ENCODE results near the gene TEX11. TPM values are rescaled to one million over a fixed set of nuclear protein-coding genes. Genes with fewer than 3 reads are reported as not detected.

Gene TEX11
- total RNA-seq, 1 donor from 2014 or later, result not detected

DNA sequence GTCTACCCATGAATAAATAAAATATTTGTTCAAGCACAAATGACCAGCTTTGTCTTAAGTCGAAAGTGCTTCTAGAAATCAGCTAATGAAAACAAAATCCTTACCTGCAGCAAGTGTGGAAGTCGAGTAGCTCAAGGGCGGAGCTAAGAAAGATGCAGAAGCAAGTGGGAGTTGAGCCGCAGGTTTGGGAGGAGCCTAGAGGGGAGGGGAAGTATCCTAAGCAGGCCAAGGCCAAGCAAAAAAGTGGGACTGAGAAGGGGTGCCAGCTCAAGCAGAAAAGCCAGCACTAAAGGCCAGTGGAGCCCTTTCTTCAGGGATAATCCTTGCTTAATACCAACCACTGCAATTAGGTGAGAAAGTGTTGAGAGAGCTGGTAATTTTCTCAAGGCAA lies 403.1 kb downstream of the TEX11 start:
- Histone ChIP-seq H3K4me3 (ENCODE audit: insufficient read depth, low read depth, low read length) (no peak overlapping the region), H3K4me2 (ENCODE audit: low read length) (no peak overlapping the region), H2AFZ (ENCODE audit: low read depth, low read length) (no peak overlapping the region), H3K79me2 (ENCODE audit: insufficient read depth, low read length) (no peaks in the 10 kb centered on the region), H4K20me1 (ENCODE audit: insufficient read depth, low read length) (no peaks in the 10 kb centered on the region), H3K4me1 (ENCODE audit: insufficient read depth, low read length) (peaks cover 9% of the 10 kb centered on the region), H3K27me3 (ENCODE audit: insufficient read depth, low read length) (no peaks in the 10 kb centered on the region), H3K9me3 (ENCODE audit: insufficient read depth, low read depth, low read length) (no peaks in the 10 kb centered on the region), H3K9ac (ENCODE audit: low read length) (no peak overlapping the region), H3K27ac (ENCODE audit: low read depth, low read length) (no peak overlapping the region), H3K36me3 (ENCODE audit: insufficient read depth, low read length) (no peaks in the 10 kb centered on the region)
- no peak for DNase-seq (ENCODE audit: low read depth)
- Mint-ChIP-seq H3K4me1 (ENCODE audit: low read depth, unreplicated experiment) (peaks cover 10% of the 10 kb centered on the region), H3K27me3 (ENCODE audit: low read depth, unreplicated experiment) (no peaks in the 10 kb centered on the region), H3K27ac (ENCODE audit: unreplicated experiment) (no peak overlapping the region), H3K9me3 (ENCODE audit: unreplicated experiment) (no peaks in the 10 kb centered on the region), H3K36me3 (ENCODE audit: low read depth, unreplicated experiment) (peaks cover 2% of the 10 kb centered on the region), H3K4me3 (ENCODE audit: unreplicated experiment) (no peak overlapping the region)
- FAIRE-seq, result no peak
- TF ChIP-seq, protein P1, sequence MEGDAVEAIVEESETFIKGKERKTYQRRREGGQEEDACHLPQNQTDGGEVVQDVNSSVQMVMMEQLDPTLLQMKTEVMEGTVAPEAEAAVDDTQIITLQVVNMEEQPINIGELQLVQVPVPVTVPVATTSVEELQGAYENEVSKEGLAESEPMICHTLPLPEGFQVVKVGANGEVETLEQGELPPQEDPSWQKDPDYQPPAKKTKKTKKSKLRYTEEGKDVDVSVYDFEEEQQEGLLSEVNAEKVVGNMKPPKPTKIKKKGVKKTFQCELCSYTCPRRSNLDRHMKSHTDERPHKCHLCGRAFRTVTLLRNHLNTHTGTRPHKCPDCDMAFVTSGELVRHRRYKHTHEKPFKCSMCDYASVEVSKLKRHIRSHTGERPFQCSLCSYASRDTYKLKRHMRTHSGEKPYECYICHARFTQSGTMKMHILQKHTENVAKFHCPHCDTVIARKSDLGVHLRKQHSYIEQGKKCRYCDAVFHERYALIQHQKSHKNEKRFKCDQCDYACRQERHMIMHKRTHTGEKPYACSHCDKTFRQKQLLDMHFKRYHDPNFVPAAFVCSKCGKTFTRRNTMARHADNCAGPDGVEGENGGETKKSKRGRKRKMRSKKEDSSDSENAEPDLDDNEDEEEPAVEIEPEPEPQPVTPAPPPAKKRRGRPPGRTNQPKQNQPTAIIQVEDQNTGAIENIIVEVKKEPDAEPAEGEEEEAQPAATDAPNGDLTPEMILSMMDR (IDR thresholded peaks at IDR 0.05; ENCODE audit: insufficient read depth, low read depth, low read length), result no peak
- TF ChIP-seq EZH2 (IDR thresholded peaks at IDR 0.05; ENCODE audit: insufficient read depth, low read length), result no peak

DNA sequence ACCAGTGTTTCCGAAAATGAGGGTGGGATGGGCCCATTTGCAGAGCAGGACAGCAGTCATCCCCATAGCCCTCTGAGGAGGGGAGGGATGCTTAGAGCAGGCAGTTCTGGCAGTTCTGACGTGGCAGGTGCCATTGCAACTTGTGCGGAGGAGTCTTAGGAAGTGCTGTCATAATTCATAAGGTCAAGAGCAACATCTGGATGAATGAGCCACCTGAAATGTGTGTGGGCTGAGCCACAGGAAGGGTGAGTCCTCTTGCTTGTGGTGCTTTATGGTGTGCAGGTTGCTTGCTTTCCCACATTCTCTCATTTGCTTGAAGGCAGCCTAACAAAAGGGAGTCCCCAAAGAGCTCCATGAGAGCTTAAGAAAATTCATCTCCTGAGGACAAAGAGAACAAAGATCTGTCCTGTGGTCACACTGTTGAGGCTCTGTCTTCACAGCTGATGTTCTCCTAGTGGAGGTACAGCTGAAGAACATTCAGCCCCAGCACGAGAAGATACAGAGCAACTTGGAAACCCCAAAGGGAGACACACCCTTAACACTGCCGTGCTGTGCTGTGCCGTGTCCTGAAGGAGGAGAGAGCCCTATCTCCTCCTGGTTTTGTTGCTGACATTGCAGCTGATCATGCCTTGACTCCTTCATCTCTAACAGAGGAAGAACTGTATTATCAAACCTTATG lies 403.6 kb downstream of the TEX11 start:
- Mint-ChIP-seq H3K4me1 (ENCODE audit: low read depth, unreplicated experiment) (peaks cover 10% of the 10 kb centered on the region), H3K9me3 (ENCODE audit: unreplicated experiment) (no peaks in the 10 kb centered on the region), H3K4me3 (ENCODE audit: unreplicated experiment) (no peak overlapping the region), H3K27ac (ENCODE audit: unreplicated experiment) (no peak overlapping the region), H3K36me3 (ENCODE audit: low read depth, unreplicated experiment) (peaks cover 2% of the 10 kb centered on the region), H3K27me3 (ENCODE audit: low read depth, unreplicated experiment) (no peaks in the 10 kb centered on the region)
- H3K9ac ChIP-seq (ENCODE audit: low read length), result no peak overlapping the region
- H4K20me1 ChIP-seq (ENCODE audit: insufficient read depth, low read length), result no peaks in the 10 kb centered on the region
- no peak overlapping the region for H3K27ac ChIP-seq (ENCODE audit: low read depth, low read length)
- DNase-seq (ENCODE audit: low read depth) (no peak), FAIRE-seq (no peak)
- TF ChIP-seq, protein P1 (IDR thresholded peaks at IDR 0.05; ENCODE audit: insufficient read depth, low read depth, low read length), result no peak
- no peak for TF ChIP-seq EZH2 (IDR thresholded peaks at IDR 0.05; ENCODE audit: insufficient read depth, low read length)
- no peaks in the 10 kb centered on the region for H3K36me3 ChIP-seq (ENCODE audit: insufficient read depth, low read length)
- H3K4me3 ChIP-seq (ENCODE audit: insufficient read depth, low read depth, low read length), result no peak overlapping the region
- H3K4me2 ChIP-seq (ENCODE audit: low read length), result no peak overlapping the region
- H3K27me3 ChIP-seq (ENCODE audit: insufficient read depth, low read length), result no peaks in the 10 kb centered on the region
- no peaks in the 10 kb centered on the region for H3K9me3 ChIP-seq (ENCODE audit: insufficient read depth, low read depth, low read length)
- no peak overlapping the region for H2AFZ ChIP-seq (ENCODE audit: low read depth, low read length)
- H3K4me1 ChIP-seq (ENCODE audit: insufficient read depth, low read length), result peaks cover 9% of the 10 kb centered on the region
- no peaks in the 10 kb centered on the region for H3K79me2 ChIP-seq (ENCODE audit: insufficient read depth, low read length)

DNA sequence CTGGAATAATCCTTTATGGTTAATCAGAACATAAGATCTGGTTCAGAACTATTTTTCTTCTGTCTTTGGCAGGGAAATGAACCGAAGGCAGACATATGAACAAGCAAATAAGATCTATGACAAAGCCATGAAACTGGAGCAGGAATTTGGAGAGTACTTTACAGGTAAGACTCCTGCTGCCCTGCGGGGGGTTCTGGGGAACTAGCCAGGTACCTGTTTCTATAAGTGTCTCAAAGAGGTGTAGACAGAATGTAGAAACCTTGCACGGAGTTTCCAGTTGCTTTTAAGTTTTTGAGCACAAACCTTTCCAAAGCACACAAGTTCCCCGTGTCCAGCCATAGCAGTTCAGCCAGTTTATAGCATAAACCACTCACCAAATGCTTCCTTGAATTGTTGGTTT lies 407.7 kb downstream of the TEX11 start:
- Mint-ChIP-seq H3K27me3 (ENCODE audit: low read depth, unreplicated experiment) (no peaks in the 10 kb centered on the region), H3K27ac (ENCODE audit: unreplicated experiment) (no peak overlapping the region), H3K36me3 (ENCODE audit: low read depth, unreplicated experiment) (peaks cover 5% of the 10 kb centered on the region), H3K4me1 (ENCODE audit: low read depth, unreplicated experiment) (no peaks in the 10 kb centered on the region), H3K9me3 (ENCODE audit: unreplicated experiment) (no peaks in the 10 kb centered on the region), H3K4me3 (ENCODE audit: unreplicated experiment) (no peak overlapping the region)
- DNase-seq (ENCODE audit: low read depth) (no peak), FAIRE-seq (no peak)
- no peak overlapping the region for H3K4me3 ChIP-seq (ENCODE audit: insufficient read depth, low read depth, low read length)
- H2AFZ ChIP-seq (ENCODE audit: low read depth, low read length), result no peak overlapping the region
- H4K20me1 ChIP-seq (ENCODE audit: insufficient read depth, low read length), result no peaks in the 10 kb centered on the region
- H3K9me3 ChIP-seq (ENCODE audit: insufficient read depth, low read depth, low read length), result no peaks in the 10 kb centered on the region
- H3K9ac ChIP-seq (ENCODE audit: low read length), result no peak overlapping the region
- no peaks in the 10 kb centered on the region for H3K36me3 ChIP-seq (ENCODE audit: insufficient read depth, low read length)
- H3K27ac ChIP-seq (ENCODE audit: low read depth, low read length), result no peak overlapping the region
- H3K79me2 ChIP-seq (ENCODE audit: insufficient read depth, low read length), result no peaks in the 10 kb centered on the region
- H3K4me2 ChIP-seq (ENCODE audit: low read length), result no peak overlapping the region
- H3K4me1 ChIP-seq (ENCODE audit: insufficient read depth, low read length), result no peaks in the 10 kb centered on the region
- no peaks in the 10 kb centered on the region for H3K27me3 ChIP-seq (ENCODE audit: insufficient read depth, low read length)
- TF ChIP-seq EZH2 (IDR thresholded peaks at IDR 0.05; ENCODE audit: insufficient read depth, low read length), result no peak
- TF ChIP-seq, protein P1 (IDR thresholded peaks at IDR 0.05; ENCODE audit: insufficient read depth, low read depth, low read length), result no peak

All from astrocyte (in vitro differentiated cells and primary cell).